HG03378 (cell line): ENCODE results near the gene UBE3B.

Experiments used
- ATAC-seq: cut with Tn5 transposase; IDR thresholded peaks from one replicate; pipeline ENCODE4 v1.9.1; 2021; ENCODE audit warnings: mild to moderate bottlenecking, moderate library complexity; ENCODE audit not compliant: unreplicated experiment

Gene UBE3B

DNA sequence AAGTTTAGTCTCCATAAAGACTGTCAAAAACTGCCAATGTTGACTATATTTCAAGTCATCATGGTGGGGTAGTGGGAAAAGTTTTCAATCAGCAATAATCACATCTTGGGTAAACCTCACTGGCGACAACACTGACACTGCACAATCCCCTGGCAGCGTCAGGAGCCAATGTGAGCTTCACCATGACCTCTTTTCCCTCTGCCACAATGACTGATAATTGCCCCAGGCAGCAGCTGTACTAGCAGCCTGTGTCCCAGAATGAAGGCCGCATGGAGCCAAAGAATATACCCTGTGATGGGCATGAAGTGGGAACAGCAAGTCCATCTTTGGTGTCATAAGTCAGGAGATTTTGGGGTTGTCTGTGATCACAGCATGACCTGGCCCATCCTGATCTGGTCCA is 90.5 kb downstream of the UBE3B start:
- ATAC-seq, result no peak

DNA sequence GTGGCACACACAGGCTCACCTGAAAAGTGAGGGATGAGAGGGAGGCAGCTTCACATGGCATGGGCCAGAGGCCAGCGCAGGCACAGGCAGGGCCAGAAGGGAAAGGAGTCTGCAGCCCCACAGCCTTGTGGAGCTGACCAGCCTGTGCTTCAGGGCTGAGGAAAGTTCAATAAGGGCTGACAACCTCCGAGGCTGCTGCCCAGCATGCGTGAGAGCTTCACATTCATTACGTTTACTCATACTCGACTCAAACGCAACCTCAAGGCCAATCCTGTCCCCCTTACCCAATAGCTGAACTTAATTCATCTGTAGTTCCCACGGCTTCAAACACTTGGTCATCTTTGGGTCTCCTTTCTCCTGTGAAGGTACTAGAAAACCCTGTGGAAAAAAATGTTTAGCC is 91.1 kb downstream of the UBE3B start:
- no peak for ATAC-seq

DNA sequence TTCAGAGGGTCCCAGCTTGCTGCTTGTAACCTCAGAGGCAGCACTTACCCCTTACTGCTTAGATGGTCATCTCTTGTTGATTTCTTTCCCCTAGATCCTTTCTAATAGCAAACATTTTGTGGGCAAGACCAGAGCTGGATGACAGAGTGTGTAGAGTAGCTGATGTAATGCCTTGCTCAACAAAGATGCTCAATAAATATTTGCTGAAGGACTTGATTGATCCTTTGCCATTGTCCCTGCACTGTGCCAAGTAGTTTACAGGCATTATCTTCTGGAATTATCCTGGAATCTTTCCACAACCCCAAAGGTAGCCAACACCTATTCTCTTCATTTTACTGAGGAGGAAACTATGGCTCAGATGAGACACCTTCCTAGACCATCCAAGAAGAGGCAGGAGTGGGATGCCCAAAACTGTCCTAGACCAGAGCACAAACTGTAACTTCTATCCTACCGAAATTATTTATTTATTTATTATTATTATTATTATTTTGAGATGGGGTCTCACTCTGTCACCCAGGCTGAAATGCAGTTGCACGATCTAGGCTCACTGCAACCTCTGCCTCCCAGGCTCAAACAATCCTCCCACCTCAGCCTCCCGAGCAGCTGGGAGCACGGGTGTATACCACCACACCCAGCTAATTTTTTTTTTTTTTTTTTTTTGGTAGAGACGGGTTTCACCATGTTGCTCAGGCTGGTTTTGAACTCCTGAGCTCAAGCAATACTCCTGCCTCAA is 94.5 kb downstream of the UBE3B start:
- no peak for ATAC-seq

DNA sequence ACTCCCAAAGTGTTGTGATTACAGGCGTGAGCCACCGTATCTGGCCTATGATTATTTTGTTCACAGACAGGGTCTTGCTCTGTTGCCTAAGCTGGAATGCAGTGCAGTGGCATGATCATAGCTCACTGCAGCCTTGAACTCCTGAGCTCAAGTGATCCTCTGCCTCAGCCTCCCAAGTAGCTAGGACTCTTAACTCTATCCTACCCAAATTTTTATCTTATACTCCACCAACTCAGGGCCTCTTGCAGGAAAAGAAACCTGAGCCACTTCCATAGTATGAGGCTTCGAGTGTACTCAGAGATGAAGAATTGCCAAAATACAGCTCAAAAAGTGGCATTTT is 95.0 kb downstream of the UBE3B start:
- no peak for ATAC-seq

DNA sequence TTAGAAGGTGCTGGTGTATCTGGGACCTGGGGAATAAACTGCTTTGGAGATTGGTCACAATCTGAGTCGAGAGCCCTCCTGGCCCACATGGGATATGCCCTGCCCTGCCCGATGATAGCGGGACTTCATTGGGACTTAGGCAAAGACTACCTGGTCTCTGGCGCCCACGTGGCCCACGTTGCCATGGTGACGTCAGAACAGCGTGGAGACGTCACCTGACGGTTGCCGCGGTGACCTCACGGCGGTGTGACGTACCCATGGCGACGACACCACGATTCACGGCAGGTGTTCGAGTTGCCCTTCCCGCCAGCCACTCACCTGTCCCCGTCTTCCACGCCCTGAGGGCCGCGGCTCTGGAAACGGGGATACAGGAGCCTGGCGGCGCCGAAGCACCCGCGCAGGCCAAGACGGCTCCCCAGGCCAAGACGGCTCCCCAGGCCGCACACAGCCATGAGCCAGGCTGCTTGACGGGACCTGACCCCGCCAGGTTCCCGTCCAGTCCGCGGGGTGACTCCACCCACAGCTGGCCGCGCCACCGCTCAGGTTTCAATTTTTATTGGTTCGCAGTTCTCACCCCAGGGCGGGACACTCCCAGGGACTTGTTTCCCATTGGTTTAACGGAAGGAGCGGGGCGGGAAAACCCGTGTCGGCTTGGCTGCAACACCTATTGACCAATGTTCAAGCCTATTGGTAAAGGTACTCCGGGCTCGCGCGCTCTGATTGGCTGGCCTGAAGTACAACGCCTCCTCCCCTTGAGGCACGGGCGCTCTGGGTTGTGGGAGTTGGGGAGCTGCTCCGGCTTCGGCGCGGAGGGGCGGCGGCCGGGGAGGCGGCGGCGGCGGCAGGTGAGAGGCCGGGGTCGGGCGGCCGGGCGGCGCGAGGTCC is 95.8 kb downstream of the UBE3B start, which contains the start of the genes MMAB and MVK:
TSS of gene MMAB (minus strand) at position 476 of the 885 bp plus-strand sequence. CDS start at position 452, 24 bp downstream.
TSS of gene MVK (plus strand) at position 766 of the 885 bp plus-strand sequence. CDS start 1,029 bp downstream, outside the sequence.
- ATAC-seq, result peak; percentile 95

DNA sequence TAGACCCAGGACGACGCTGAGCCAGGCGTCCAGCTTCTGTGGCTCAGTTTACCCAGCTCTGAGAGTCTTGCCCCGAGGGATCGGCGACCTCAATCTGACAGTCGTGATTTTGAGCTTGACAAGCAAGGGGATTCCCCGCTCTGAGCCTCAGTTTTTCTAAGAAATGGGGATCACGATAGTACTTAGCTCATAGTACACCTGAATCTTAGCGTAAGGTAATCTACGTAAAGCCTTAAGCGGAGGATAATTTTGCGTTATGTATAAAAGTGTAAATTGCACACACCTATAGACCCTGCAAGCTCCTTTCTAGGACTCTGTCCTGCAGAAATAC is 96.4 kb downstream of the UBE3B start:
- ATAC-seq, result peak; percentile 4

DNA sequence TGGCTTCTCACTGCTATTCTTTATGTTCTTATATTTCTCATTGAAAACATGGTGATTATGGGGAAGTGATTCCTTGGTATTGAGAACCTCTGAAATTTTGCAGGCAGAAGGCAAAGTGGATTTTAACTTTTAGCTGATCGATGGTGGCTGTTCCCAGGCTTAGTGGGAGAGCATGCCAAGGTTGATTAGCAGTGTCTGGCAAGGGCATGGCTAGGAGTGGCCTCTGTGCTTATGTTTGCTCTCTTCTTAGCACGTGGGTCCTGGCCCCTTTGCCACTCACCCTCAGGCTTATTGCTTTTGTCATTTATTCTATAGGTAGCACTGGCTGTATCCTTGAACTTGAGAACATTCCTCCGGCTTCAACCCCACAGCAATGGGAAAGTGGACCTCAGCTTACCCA is 98.2 kb downstream of the UBE3B start:
- no peak for ATAC-seq

DNA sequence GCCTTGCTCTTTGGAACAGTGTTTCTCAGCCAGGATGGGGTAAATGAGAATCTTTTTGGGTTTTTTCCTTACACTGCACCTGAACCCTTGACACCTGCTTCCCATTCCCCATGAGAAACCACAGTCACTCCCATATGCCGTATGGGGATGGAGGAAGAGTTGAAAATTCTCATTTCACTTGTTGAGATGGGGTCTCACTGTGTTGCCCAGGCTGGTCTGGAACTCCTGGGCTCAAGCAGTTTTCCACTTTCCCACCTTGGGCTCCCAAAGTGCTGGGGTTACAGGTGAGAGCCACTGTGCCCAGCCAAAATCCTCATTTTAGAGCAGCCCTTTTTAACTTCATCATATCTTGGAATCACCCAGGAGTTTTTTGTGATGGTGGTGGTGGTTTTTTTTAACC is 99.9 kb downstream of the UBE3B start:
- ATAC-seq, result no peak

DNA sequence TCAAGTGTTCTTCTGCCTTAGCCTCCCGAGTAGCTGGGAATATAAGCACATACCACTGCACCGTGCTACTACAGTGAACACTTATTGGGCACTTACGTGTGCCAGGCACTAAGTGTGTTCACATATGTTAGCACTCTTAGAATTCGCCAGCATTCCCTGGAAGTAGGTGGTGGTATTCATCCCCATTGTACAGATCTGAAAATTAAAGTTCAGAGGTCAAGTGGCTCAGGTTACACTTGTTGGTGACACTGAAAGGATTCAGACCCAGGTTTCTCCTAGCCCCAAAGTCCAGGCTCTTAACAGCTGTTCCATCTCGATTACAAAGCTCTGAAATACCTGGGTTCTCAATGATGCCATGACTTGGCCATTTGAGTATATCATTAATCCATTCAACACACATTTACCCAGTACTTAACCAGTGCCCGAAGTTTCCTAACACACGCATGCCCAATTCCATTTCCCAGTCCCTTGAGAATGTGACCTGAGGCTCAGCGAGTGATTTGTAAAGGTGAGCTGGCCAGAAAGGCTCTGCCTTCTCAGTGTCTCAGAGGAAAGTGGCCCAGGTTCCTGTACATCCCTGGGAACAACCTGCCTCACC is 101.0 kb downstream of the UBE3B start:
- ATAC-seq, result no peak

DNA sequence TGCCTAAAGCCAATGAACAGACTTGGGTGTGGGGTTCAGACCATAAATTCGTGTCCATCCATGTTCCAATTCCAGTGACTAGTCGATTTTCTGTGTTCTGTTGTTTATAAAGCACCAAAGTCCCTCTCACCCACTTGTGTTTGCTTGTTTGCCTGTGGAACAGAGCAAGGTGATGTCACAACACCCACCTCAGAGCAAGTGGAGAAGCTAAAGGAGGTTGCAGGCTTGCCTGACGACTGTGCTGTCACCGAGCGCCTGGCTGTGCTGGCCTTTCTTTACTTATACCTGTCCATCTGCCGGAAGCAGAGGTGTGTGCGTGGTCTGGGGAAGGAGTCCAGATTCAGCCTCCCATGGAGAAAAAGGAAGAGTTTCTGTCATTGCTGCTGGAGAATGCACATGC is 102.2 kb downstream of the UBE3B start:
- ATAC-seq, result no peak

DNA sequence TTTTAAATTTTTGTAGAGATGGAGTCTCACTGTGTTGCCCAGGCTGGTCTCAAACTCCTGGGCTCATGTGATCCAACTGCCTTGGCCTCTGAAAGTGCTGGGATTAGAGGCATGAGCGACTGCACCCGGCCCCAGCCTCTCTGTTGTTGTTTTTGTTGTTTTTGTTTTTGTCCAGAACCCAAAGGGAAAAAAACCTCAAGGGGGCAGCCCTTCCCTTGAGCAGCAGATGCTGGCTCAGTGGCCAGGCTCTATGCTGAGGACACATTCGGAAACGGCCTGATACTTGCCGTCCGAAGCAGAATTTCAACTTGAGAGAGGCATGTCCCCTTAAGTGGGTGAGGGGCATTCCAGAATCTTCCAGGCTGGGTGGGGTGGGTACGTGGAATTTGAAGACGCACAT is 102.8 kb downstream of the UBE3B start:
- no peak for ATAC-seq

DNA sequence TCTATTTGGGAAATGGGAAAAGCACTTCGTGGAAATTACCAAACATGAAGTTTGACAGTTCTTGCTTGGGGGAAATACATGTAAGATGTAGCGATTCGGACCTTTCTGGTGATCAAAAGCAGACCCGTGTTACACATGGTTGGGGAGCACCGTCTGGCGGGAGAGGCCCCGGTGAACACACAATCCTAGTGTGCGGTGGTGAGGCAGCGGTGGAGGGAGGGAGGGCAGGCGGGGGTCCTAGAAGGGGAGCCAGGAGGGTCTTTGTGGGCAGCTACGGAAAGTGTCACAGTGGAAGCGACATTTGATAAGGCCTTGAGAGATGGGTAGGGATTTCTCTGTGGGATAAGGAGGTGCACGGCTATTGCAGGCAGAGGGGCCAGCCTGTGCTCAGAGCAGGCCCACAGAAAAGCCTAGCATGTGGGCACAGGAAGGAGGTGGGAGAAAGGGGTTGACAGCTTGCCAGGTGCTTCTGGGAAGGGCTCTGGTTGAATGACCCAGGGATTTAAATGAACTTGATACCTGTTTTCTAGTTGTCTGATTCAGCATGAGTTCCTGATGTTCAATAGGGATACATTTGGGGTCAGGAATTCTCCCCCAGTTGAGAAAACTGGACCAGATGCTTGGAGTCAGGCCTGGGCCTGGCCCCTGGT is 103.4 kb downstream of the UBE3B start:
- ATAC-seq, result no peak

DNA sequence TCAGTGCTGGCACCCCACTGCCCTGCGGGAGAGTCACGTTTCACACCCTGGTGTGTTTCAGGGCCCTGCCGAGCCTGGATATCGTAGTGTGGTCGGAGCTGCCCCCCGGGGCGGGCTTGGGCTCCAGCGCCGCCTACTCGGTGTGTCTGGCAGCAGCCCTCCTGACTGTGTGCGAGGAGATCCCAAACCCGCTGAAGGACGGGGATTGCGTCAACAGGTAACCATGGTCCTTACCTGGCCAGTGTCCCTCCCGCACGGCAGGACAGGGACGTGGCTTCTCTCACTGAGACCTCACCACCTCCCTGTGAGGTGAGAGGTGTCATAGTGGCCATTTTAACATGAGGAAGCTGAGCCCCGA is 103.9 kb downstream of the UBE3B start:
- ATAC-seq, result no peak

DNA sequence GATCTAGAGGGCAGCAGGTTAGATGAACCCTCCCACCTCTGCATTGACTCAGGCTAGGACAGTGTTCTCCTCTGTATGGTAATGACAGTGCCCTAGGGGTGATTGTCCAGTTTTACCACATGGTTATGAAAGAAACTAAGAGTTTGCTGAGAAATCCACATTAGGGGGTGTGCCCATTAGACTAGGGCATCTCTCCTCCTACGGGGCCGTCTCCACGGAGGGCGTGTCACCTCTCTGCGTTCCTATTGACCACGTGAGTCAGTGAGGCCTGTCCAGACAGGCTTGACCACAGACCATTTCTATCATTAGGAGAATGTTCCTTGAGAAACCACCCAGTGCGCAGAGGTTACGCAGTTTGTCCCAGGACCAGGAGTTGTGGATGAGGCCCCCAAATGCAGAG is 104.4 kb downstream of the UBE3B start:
- no peak for ATAC-seq

DNA sequence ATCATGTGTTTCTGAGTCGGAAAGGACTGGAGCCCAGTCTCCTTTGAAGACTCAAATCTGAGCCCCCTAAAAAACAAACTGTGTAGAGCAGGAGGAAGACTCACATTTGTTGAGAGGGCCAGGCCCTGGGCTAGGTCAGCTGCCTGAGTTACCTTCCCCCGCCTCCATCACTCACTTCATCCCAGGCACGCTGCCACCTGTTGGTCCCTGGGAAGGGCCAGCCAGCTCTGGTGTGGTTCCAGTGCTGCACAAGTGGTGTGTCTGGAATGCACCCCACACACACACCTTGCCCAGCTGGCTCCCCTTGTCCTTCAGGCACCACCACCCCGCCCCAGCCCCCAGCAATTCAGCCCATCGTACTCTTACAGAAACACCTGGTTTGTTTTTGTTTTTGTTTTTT is 105.2 kb downstream of the UBE3B start:
- no peak for ATAC-seq

DNA sequence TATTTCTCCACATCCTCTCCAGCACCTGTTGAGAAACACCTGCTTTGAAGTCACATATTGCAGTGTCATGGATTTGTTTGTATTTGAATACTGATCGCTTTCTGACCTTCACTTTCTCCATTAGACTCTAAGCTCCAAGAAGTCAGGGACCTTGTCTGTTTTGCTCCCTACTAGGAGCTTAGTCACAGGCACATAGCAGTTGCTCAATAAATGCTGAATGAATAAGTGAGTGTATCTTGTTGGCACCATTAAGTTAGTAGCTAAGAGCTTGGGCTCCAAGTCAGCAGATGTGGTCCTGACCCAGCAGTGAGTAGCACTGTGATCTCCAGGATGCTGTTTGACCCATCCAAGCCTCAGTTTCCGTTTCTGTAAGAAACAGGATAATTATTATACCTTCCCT is 106.3 kb downstream of the UBE3B start:
- no peak for ATAC-seq
